HG03354 (cell line): ENCODE results near the gene DAB1.

Experiments used
- ATAC-seq: cut with Tn5 transposase; IDR thresholded peaks from one replicate; pipeline ENCODE4 v1.9.1; 2021; ENCODE audit warnings: mild to moderate bottlenecking; ENCODE audit not compliant: unreplicated experiment, poor library complexity, severe bottlenecking

Gene DAB1

GRCh38 chr1:57142169-57142568 is 281.7 kb downstream of the DAB1 start:
- ATAC-seq = no peak

DNA sequence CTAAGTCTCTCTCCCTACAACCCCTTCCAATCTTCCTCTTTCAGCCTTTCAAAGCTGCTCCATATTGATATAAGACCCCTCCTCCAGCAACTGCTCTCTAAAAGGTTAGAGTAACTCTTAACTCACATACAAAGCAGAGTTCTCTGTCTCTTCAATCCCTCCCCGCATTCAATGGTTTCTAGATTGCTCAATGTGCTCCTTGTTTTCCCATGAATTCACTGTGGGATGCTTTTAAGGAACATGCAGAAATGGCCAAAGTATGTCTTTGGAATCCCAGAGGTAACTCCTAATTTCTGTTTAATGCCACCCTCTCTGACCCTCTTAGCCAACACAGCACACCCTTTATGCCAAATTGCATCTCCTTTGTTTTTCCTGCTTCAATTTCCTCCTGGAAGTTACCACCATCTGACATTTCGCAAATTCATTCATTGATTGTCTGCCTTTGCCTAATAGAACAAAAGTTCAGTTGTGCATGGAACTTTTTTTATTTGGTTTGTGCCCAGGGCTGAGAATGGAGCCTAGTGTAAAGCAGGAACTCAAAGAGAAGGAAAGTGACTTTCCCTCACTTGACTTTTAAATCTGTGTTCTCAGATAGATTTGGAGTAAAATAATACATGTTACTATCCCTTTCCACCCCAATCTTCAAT is 285.3 kb downstream of the DAB1 start:
- ATAC-seq = no peak

- peak; percentile 85 for ATAC-seq
Measured at GRCh38 chr1:57137980-57138379, 285.9 kb downstream of the DAB1 start.

GRCh38 chr1:57134803-57135202 is 289.1 kb downstream of the DAB1 start:
- ATAC-seq = no peak

- no peak for ATAC-seq
Measured at GRCh38 chr1:57133686-57134085, 290.2 kb downstream of the DAB1 start.

GRCh38 chr1:57132993-57133622 is 290.8 kb downstream of the DAB1 start:
- ATAC-seq = no peak

DNA sequence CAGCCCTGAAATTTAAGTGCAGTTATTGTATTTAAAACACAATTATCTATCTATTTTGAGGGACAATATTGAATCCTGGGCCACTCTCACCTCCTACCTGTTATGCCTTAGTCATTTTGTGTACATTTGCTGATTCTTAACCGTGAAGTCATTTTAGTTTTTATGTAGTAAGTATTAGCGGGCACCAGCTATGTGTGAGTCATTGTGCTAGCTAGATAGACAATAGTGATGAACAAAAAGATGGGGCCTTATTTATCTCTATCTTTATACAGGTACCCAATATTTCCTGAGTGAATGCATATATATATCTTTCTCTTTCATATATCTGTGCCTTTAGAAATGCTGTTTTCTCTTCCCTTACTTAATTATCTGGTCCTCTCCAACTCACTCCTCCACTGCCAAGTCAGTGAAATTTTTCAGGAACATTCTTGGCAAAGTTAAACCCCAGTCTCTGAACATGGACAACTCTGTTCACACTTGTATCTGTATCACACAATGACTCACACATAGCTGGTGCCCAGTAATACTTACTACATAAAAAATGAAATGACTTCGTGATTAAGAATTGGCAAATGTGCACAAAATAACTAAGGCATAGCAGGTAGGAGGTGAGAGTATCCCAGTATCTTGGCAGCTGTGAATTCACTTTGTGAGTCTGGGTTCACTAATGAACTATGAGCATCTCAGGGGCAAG is 292.0 kb downstream of the DAB1 start:
- no peak for ATAC-seq

- no peak for ATAC-seq
Measured at GRCh38 chr1:57131257-57131656, 292.6 kb downstream of the DAB1 start.

DNA sequence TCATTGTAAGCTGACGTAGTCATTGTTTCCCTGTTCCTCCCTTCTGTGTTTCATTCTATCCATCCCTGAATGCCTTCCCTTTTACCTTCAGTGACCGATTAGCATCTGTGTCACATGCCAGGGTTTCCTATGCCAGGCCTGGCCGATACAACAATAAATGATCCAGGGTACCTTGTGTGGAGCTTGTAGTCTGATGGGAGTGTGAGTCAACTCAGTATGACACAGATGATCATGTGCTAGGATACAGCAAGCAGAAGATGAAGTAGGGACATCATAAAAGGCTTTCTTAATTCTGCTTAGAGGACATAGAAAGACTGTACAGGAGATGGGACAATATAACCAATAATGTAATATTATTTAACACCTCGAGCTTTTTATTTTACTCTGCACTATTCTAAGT is 294.0 kb downstream of the DAB1 start:
- ATAC-seq = no peak

GRCh38 chr1:57127976-57128375 is 295.9 kb downstream of the DAB1 start:
- no peak for ATAC-seq

DNA sequence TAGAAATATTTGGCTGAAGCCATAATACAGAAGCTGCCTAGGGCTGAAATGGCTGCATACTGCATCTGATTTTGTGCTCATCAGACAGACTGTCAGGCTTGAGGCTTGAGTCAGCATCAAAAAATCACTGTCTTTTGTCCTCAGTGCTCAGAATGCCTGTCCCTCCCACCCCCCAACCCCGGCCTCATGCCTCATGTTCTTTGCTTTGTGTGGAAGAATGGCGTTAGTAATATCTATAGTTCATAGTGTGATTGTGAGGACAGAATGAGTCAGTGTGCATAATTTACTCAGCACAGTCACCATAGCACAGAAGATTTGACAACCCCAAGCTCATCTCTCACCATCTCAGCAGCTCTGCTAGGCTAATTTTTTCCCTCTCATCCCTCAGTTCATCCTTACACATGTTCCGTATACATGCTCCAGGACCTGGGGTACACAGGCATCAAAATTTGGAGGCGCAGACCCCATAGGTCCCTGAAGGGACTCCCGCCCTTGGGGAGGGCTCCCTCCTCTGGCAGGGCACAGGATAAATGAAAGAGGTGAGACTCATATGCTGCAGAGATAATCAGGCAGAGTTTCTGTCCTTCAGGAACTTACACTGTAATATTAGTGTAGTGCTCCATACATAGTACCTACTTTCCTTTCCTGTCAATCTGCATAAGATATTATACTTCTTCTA is 299.0 kb downstream of the DAB1 start:
- no peak for ATAC-seq

GRCh38 chr1:57124170-57124569 is 299.7 kb downstream of the DAB1 start:
- no peak for ATAC-seq

GRCh38 chr1:57122031-57122430 is 301.8 kb downstream of the DAB1 start:
- ATAC-seq = no peak

DNA sequence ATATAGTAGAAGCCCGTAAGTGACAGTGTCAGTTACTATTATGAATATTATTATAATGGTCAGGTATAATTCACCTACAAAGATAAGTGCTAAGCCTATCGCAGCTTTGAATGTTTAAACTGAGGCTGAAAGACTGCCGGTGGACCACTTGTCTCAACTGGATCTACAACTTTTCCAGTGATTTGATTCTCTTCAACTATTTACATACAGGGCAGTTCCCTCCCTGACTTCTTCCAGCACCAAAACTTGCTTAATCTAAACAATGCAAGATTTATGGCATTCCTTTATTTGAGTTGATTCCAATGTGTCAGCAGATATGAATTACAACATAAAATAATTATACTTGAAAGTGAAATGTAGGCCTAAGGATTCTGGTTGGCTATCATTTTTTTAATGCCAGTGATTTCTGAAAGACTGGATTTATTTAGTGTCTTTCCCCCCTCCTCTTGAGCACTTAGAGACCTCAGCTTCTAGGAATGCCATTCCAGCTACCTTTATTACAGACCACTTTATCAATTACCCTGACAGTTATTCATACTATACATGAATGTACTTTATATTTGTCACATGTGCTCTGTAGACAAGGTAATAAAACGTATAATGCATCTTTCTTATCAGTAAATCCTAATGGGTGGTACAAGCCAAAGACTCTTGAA is 304.8 kb downstream of the DAB1 start:
- ATAC-seq = no peak

- ATAC-seq = no peak
Measured at GRCh38 chr1:57117753-57118152, 306.1 kb downstream of the DAB1 start.

- ATAC-seq = no peak
Measured at GRCh38 chr1:57116871-57117270, 307.0 kb downstream of the DAB1 start.

- no peak for ATAC-seq
Measured at GRCh38 chr1:57115030-57115614, 308.7 kb downstream of the DAB1 start.

DNA sequence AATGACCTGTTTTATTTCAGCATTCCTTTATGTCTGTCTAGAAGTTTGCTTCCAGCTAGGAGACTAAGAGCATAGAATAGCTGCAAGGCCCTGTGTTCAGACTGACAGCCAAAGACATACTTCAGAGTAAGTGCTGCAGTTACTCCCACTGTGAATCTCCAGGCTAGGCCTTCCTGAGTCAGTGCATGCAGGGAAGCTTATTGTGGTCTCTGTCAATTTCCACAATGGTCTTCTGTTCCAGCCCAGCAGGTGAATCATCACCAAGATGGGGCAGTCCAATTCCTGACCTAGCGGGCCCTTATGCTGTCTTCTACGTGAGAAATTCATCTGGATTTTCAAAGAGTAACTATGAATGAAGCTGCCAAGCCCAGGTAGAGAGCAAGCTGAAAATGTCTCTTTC is 311.7 kb downstream of the DAB1 start:
- ATAC-seq = no peak

- ATAC-seq = no peak
Measured at GRCh38 chr1:57111175-57111574, 312.7 kb downstream of the DAB1 start.

- ATAC-seq = no peak
Measured at GRCh38 chr1:57109883-57110282, 314.0 kb downstream of the DAB1 start.
